ENCODE measurements around the gene PTPN23.

PTPN23 gene

DNA sequence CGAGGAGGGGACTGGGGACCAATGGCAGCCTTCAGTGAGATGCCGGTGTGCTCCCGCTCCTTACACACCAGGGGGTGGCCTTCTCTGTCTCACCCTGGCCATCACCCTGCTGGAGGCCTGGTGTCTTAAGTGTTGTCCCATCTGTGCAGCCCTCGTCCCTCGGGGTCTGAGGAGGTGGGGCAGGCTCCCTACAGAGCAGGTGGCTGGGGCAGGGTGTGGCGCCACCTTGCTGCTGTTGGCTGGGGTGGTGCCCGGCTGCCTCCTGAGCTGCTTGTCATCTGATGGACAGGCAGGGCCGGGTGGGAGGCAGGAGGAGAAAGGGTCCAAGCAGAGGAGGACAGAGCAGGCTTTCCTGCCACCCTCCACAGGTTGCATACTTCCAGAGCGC, 25.9 kb downstream of the PTPN23 start:
- DNase-seq, result no peak

DNA sequence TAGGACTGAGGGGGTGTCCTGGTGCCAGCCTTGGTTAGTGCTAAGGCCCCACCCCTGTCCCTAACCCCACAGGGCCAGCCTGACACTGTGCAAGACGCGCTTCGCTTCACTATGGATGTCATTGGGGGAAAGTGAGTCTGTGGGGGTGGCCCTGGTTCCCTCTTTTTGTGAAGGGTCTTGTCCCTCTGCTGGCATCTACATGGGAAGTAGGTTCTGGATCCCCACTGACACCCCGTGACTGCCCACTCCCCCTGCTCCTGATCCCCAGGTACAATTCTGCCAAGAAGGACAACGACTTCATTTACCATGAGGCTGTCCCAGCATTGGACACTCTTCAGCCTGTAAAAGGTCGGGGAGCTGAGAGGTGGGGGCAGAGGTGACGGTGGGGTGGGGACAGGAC, 26.4 kb downstream of the PTPN23 start:
- no peak for DNase-seq

GRCh38 chr3:47407896-47408838, 27.3 kb downstream of the PTPN23 start:
- DNase-seq, result no peak

DNA sequence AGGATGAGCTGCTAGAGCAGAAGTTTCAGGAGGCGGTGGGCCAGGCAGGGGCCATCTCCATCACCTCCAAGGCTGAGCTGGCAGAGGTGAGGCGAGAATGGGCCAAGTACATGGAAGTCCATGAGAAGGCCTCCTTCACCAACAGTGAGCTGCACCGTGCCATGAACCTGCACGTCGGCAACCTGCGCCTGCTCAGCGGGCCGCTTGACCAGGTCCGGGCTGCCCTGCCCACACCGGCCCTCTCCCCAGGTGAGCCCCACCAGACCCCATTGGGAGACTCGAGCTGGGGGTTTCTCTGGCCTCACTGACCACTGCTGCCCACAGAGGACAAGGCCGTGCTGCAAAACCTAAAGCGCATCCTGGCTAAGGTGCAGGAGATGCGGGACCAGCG, 28.0 kb downstream of the PTPN23 start:
- DNase-seq, result no peak

DNA sequence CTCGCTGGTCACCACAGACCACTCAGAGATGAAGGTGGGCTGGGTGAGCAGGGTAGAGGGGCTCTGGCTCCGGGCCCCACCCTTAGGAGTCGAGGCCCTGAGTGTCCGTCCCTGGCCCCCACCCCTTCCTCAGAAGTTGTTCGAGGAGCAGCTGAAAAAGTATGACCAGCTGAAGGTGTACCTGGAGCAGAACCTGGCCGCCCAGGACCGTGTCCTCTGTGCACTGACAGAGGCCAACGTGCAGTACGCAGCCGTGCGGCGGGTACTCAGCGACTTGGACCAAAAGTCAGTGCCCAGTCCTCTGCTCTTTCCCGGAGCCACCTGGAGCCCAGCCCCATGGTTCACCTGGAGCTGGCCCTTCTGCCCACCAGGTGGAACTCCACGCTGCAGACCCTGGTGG, 28.5 kb downstream of the PTPN23 start:
- DNase-seq, result no peak

DNA sequence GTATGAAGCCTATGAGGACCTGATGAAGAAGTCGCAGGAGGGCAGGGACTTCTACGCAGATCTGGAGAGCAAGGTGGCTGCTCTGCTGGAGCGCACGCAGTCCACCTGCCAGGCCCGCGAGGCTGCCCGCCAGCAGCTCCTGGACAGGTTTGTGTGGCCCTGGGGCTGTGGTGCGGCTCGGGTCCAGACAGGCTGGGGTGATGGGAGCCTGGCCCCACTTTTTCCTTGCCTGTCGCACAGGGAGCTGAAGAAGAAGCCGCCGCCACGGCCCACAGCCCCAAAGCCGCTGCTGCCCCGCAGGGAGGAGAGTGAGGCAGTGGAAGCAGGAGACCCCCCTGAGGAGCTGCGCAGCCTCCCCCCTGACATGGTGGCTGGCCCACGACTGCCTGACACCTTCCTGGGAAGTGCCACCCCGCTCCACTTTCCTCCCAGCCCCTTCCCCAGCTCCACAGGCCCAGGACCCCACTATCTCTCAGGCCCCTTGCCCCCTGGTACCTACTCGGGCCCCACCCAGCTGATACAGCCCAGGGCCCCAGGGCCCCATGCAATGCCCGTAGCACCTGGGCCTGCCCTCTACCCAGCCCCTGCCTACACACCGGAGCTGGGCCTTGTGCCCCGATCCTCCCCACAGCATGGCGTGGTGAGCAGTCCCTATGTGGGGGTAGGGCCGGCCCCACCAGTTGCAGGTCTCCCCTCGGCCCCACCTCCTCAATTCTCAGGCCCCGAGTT, 29.0 kb downstream of the PTPN23 start:
- no peak for DNase-seq

DNA sequence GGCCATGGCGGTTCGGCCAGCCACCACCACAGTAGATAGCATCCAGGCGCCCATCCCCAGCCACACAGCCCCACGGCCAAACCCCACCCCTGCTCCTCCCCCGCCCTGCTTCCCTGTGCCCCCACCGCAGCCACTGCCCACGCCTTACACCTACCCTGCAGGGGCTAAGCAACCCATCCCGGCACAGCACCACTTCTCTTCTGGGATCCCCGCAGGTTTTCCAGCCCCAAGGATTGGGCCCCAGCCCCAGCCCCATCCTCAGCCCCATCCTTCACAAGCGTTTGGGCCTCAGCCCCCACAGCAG, 29.5 kb downstream of the PTPN23 start:
- no peak for DNase-seq

DNA sequence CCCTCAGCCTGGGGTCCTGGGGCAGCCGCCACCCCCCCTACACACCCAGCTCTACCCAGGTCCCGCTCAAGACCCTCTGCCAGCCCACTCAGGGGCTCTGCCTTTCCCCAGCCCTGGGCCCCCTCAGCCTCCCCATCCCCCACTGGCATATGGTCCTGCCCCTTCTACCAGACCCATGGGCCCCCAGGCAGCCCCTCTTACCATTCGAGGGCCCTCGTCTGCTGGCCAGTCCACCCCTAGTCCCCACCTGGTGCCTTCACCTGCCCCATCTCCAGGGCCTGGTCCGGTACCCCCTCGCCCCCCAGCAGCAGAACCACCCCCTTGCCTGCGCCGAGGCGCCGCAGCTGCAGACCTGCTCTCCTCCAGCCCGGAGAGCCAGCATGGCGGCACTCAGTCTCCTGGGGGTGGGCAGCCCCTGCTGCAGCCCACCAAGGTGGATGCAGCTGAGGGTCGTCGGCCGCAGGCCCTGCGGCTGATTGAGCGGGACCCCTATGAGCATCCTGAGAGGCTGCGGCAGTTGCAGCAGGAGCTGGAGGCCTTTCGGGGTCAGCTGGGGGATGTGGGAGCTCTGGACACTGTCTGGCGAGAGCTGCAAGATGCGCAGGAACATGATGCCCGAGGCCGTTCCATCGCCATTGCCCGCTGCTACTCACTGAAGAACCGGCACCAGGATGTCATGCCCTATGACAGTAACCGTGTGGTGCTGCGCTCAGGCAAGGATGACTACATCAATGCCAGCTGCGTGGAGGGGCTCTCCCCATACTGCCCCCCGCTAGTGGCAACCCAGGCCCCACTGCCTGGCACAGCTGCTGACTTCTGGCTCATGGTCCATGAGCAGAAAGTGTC, 30.2 kb downstream of the PTPN23 start:
- DNase-seq, result no peak

DNA sequence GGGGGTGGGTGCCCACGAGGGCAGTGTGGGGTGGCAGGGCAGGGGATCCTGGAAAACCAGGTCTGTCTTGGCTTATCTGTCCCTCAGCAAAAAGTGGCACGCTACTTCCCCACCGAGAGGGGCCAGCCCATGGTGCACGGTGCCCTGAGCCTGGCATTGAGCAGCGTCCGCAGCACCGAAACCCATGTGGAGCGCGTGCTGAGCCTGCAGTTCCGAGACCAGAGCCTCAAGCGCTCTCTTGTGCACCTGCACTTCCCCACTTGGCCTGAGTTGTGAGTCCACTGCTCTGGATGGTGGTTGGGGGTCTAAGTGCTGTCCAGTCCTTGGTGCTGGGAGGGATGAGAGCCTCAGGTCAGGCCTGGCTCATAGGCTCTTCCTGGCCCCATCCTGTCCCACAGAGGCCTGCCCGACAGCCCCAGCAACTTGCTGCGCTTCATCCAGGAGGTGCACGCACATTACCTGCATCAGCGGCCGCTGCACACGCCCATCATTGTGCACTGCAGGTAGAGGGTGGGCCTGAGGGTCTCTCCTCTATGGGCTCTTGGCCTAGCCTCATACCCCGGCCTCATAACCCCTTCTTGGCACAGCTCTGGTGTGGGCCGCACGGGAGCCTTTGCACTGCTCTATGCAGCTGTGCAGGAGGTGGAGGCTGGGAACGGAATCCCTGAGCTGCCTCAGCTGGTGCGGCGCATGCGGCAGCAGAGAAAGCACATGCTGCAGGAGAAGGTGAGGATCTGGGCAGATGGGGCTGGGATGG, 31.1 kb downstream of the PTPN23 start:
- no peak for DNase-seq

DNA sequence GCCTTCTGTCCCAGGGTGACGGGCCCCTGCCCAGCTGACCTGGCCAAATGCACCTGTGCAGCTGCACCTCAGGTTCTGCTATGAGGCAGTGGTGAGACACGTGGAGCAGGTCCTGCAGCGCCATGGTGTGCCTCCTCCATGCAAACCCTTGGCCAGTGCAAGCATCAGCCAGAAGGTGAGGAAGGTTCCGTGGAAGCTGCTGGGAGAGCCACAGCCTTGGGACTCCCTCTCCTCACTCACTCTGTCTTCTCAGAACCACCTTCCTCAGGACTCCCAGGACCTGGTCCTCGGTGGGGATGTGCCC, 31.6 kb downstream of the PTPN23 start:
- DNase-seq, result no peak

- no peak for DNase-seq
Observed at GRCh38 chr3:47412842-47413520, 32.2 kb downstream of the PTPN23 start.

- DNase-seq, result no peak
Observed at GRCh38 chr3:47413751-47414150, 32.9 kb downstream of the PTPN23 start.

GRCh38 chr3:47414161-47414564, 33.3 kb downstream of the PTPN23 start:
- DNase-seq, result no peak

DNA sequence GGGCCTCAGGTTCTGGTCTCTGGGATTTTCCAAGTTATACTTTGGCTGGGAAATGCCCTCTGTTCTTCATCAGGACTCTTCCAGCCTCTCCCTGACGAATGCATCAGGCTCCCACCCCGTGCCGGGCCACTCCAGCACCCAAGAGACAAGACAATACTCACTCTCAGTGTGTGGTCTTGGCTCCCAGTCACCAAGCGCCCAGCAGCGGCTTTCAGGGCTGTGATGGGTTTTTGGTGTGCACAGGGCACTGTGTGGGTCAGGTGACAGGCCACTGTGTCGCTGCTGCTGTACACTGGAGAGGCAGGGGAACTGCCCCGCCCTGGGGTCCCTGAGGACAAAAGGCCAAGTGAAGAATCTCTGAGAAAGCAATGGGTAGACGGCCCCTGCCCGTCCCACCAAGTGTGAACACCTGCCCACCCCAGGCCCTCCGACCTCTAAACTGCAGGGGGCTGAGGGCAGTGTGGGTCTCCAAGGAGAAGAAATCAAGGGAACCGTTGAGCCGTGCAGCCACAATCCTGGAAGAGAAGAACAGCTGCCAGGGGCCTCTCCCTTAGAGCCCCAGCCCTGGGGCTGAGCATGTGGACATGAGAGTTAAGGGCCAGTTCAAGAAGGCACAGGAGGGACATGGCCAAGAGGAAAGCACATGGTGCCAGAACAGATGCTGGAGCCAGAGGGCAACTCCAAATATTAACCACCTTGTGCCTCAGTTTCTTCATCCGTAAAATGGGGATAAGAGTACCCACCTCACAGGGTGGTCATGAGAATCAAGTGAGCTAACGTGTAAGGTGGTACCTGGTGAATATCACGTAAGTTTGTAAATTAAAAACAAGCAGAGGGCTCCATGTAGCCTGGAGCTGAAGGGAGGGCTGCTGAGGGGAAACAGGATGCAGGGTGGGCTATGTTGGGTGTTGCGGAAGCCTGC, 34.1 kb downstream of the PTPN23 start:
- DNase-seq, result no peak

- DNase-seq, result no peak
Observed at GRCh38 chr3:47416041-47416440, 35.2 kb downstream of the PTPN23 start.

DNA sequence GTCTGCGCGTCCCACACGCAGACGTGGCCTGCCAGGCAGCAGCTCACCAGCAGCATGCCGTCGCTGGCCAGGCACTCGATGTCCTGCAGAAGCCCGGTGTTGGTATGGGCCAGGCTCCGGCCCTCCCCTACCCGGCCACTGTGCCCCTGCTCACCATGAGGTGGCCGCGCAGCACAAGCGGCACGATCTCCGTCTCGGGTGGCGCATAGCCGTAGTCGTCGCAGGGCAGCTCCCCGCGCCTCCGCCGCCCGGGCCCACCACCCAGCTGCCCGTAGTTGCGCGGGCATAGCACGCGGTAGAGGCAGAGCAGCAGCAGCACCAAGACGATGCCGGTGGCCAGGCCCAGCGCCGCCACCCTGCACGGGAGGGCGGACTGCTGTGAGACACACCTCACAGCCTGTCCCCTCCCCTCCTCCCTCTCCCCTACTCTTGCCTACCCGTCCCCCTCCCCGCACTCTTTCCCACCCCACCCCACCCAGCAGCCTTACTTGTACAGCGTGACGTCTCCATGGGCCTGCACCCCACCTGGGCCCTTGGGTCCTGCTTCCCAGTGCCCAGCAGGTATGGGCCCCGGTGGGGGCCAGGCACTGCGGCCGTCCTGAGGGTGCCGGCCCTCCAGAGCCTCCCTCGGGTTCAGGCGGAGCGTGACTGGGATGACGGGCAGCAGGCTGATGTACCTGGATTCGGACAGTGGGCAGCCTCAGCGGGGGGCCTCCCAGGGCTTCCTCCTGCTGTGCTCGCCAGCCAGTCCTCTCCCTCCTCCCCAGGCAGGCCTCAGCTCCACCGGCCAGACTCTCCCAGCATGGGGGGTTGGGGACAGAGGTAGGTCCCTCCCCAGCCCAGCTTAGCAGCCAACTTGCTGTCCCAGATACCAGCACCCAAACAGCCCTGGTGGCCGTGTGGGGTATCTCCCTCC, 37.6 kb downstream of the PTPN23 start:
- DNase-seq, result no peak

GRCh38 chr3:47419083-47420043, 38.5 kb downstream of the PTPN23 start:
- no peak for DNase-seq

DNA sequence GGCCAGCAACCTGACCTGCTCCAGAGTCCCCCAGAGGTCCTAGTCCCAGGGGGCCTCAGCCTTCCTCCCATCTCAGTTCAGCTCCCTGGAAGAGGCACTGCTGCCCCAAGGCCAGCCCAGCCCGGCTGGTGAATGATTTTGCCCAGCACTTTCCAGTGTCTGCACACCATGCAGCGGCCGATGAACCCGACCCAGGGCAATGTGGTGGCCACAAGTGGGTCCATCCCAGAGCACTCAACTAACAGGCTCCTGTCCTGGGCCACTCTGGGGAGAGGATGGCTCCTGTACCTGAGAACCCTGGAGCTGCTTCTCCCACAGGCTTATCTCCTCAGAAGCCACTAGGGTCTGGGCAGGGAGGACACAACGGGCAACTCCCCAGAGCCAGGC, 39.2 kb downstream of the PTPN23 start:
- no peak for DNase-seq

Data from OCI-M1 (cell line).